GM23248 (cell line): Measurements from ENCODE around the gene H3-3A.

Experiments
- EZH2 ChIP-seq: fragments of 200-600 bp; sonication (generic); IDR thresholded peaks from 2 replicates; pipeline ENCODE4 v1.6.1; 2018; ENCODE audit warnings: antibody characterized with exemption, mild to moderate bottlenecking; ENCODE audit not compliant: insufficient read depth, poor library complexity, severe bottlenecking
- EZH2phosphoT487 ChIP-seq: fragments of 200-600 bp; sonication (generic); IDR thresholded peaks from 2 replicates; pipeline ENCODE4 v1.6.1; 2018; ENCODE audit warnings: antibody characterized with exemption, moderate library complexity, mild to moderate bottlenecking, low read depth; ENCODE audit not compliant: insufficient read depth

- TF ChIP-seq EZH2phosphoT487 (no peak), EZH2 (no peak)
Observed at GRCh38 chr1:226072347-226072746, 9.8 kb downstream of the H3-3A start.
